HepG2 (cell line): ENCODE results near the gene PDE3A. TPM values are rescaled to one million over a fixed set of nuclear protein-coding genes. Genes with fewer than 3 reads are reported as not detected.

ENCODE experiments used
- ATAC-seq: fragments of 200-7000 bp; cut with Tn5 transposase; 3 replicates; pipeline ENCODE4 v1.9.1; 2020; ENCODE audit warnings: mild to moderate bottlenecking, moderate library complexity
- BruUV-seq: library from RNA; stranded (reverse); fragments of 400-500 nt; replicated peaks from 2 replicates; lab custom pipeline; 2021; lab: Mats Ljungman, UMichigan
- CTCF ChIA-PET: fragments of 300-600 bp; formaldehyde crosslinking; extraction: SDS; loops from one replicate; lab custom pipeline; 2021; ENCODE audit warnings: low total read pairs, inconsistent platforms, low intra/inter-chr PET ratio; lab: Yijun Ruan, JAX
- POLR2A ChIA-PET: fragments of 350-600 bp; sonication (Branson Sonifier 250); formaldehyde crosslinking; loops from one replicate; lab custom pipeline; 2020; ENCODE audit warnings: antibody characterized with exemption, inconsistent platforms; lab: Yijun Ruan, JAX
- DNase-seq: peaks from one replicate; pipeline ENCODE4 v3.0.0-alpha.2; 2015; ENCODE audit warnings: low spot score
- FAIRE-seq: peaks from 3 replicates; lab custom pipeline; 2011; peaks lifted over from hg19 to GRCh38; lab: Jason Lieb, UNC
- H2AFZ ChIP-seq: one replicate; pipeline ENCODE4 v1.6.1; 2011; ENCODE audit warnings: low read length, inconsistent platforms
- H3K27ac ChIP-seq: fragments of 300-600 bp; 3 replicates; pipeline ENCODE4 v1.8.0; 2011; ENCODE audit warnings: mixed run types, mild to moderate bottlenecking, mixed read lengths, low read length, inconsistent platforms; ENCODE audit not compliant: insufficient read depth; ENCODE audit errors: extremely low read length
- H3K27me3 ChIP-seq, 2 experiments: fragments of 200-600 bp in 1 of 2; 2 replicates in 1 of 2; 3 replicates in 1 of 2; pipeline versions ENCODE4 v1.6.0 to v1.8.0; 2011; ENCODE audit warnings: low read length in 2 of 2, mild to moderate bottlenecking in 2 of 2, moderate library complexity in 2 of 2, inconsistent platforms in 1 of 2; ENCODE audit not compliant: insufficient read depth in 2 of 2, control insufficient read depth in 1 of 2
- H3K36me3 ChIP-seq, 2 experiments: fragments of 200-600 bp in 1 of 2; replicated peaks in 1 of 2; 2 replicates in 1 of 2; 3 replicates in 1 of 2; pipeline versions ENCODE4 v1.5.1 to v1.8.0; 2011; ENCODE audit warnings: low read length in 2 of 2, inconsistent platforms in 1 of 2; ENCODE audit not compliant: insufficient read depth in 2 of 2, control insufficient read depth in 1 of 2
- H3K4me1 ChIP-seq: 2 replicates; pipeline ENCODE4 v1.5.1; 2012; ENCODE audit warnings: low read length, inconsistent platforms; ENCODE audit not compliant: insufficient read depth
- H3K4me2 ChIP-seq: 2 replicates; pipeline ENCODE4 v1.6.0; 2011; ENCODE audit warnings: low read depth, low read length, inconsistent platforms
- H3K4me3 ChIP-seq, 3 experiments: fragments of 200-600 bp in 1 of 3; sonication (generic), shearing (Covaris generic) in 1 of 3; replicated peaks in 1 of 3; 2 replicates each; pipeline ENCODE4 v1.5.1; 2011 to 2016; ENCODE audit warnings: low read length in 3 of 3, inconsistent platforms in 2 of 3, low read depth in 2 of 3, mild to moderate bottlenecking in 2 of 3, control low read depth in 1 of 3, mixed read lengths in 1 of 3; ENCODE audit not compliant: insufficient read depth in 1 of 3
- H3K79me2 ChIP-seq: one replicate; pipeline ENCODE4 v1.6.1; 2011; ENCODE audit warnings: low read length, inconsistent platforms; ENCODE audit not compliant: insufficient read depth
- H3K9ac ChIP-seq: 2 replicates; pipeline ENCODE4 v1.6.0; 2011; ENCODE audit warnings: mild to moderate bottlenecking, low read depth, low read length, inconsistent platforms; ENCODE audit not compliant: insufficient read depth
- H3K9me3 ChIP-seq: 2 replicates; pipeline ENCODE4 v1.5.1; 2012; ENCODE audit warnings: mild to moderate bottlenecking, low read length
- H4K20me1 ChIP-seq: 2 replicates; pipeline ENCODE4 v1.6.0; 2011; ENCODE audit warnings: inconsistent platforms, mild to moderate bottlenecking, low read length, moderate library complexity; ENCODE audit not compliant: insufficient read depth
- ATF6 ChIP-seq: sonication (generic); formaldehyde crosslinking; conservative IDR thresholded peaks from 2 replicates; pipeline ENCODE4 v1.4.0; 2020; ENCODE audit warnings: missing genetic modification reagents
- CREBL2 ChIP-seq: sonication (generic); formaldehyde crosslinking; IDR thresholded peaks from 2 replicates; pipeline ENCODE4 v1.8.1; 2023; ENCODE audit warnings: missing genetic modification reagents, mild to moderate bottlenecking, borderline replicate concordance
- HMG20B ChIP-seq: conservative IDR thresholded peaks from 2 replicates; pipeline ENCODE4 v1.6.1; 2016; ENCODE audit warnings: missing genetic modification reagents, missing compliant biosample characterization
- HMGXB4 ChIP-seq, 2 experiments: sonication (generic) in 1 of 2; formaldehyde crosslinking in 1 of 2; IDR thresholded peaks; 2 replicates each; pipeline versions ENCODE4 v1.4.0 to v1.6.1; 2018 to 2020; ENCODE audit warnings: missing genetic modification reagents in 2 of 2, borderline replicate concordance in 1 of 2, low read depth in 1 of 2, mild to moderate bottlenecking in 1 of 2, missing biosample characterization in 1 of 2
- HNRNPL ChIP-seq: fragments of 200-400 bp; formaldehyde crosslinking; IDR thresholded peaks from 2 replicates; pipeline ENCODE4 v1.6.1; 2017; ENCODE audit warnings: mild to moderate bottlenecking, low read depth, low read length
- MAF1 ChIP-seq: sonication (generic); formaldehyde crosslinking; IDR thresholded peaks from 2 replicates; pipeline ENCODE4 v1.5.0; 2020; ENCODE audit warnings: missing genetic modification reagents, borderline replicate concordance
- MYC ChIP-seq: sonication (generic); formaldehyde crosslinking; IDR thresholded peaks from 2 replicates; pipeline ENCODE4 v1.9.0; 2021; ENCODE audit warnings: missing genetic modification reagents, borderline replicate concordance
- NAIF1 ChIP-seq: sonication (generic); formaldehyde crosslinking; IDR thresholded peaks from 2 replicates; pipeline ENCODE4 v1.5.0; 2020; ENCODE audit warnings: mild to moderate bottlenecking, missing genetic modification reagents, borderline replicate concordance
- TFDP1 ChIP-seq: IDR thresholded peaks from 2 replicates; pipeline ENCODE4 v1.6.1; 2016; ENCODE audit warnings: missing compliant biosample characterization, missing genetic modification reagents, borderline replicate concordance
- XRCC5 ChIP-seq: fragments of 200-400 bp; formaldehyde crosslinking; optimal IDR thresholded peaks from 2 replicates; pipeline ENCODE3; 2017; ENCODE audit warnings: mild to moderate bottlenecking, low read length
- ZNF232 ChIP-seq: sonication (generic); formaldehyde crosslinking; IDR thresholded peaks from 2 replicates; pipeline ENCODE4 v1.4.0; 2020; ENCODE audit warnings: missing genetic modification reagents, borderline replicate concordance
- ZNF720 ChIP-seq: sonication (generic); formaldehyde crosslinking; IDR thresholded peaks from 2 replicates; pipeline ENCODE4 v1.4.0; 2020; ENCODE audit warnings: missing genetic modification reagents
- ZNF788 ChIP-seq: sonication (generic); formaldehyde crosslinking; IDR thresholded peaks from 2 replicates; pipeline ENCODE4 v1.5.0; 2020; ENCODE audit warnings: mild to moderate bottlenecking, missing genetic modification reagents, borderline replicate concordance
- ZNF839 ChIP-seq: sonication (generic); formaldehyde crosslinking; IDR thresholded peaks from 2 replicates; pipeline ENCODE4 v1.4.0; 2020; ENCODE audit warnings: missing genetic modification reagents, mild to moderate bottlenecking, borderline replicate concordance
- WGBS: methylation state at CpG from one replicate; pipeline ENCODE4 v1.1.6; 2017; ENCODE audit warnings: low lambda C conversion rate; 5-methylcytosine and 5-hydroxymethylcytosine counted together
- in situ Hi-C: cut with HindIII; loops from 2 replicates; pipeline ENCODE4 v1.10.0; 2017; ENCODE audit warnings: low pct_unique_long_range_greater_than_20kb; ENCODE audit not compliant: extremely low pct_ligation_motif_present
- intact Hi-C: fragments of 100-400 bp; cut with micrococcal nuclease; formaldehyde crosslinking; loops from one replicate; pipeline ENCODE4 v1.10.0; 2022; ENCODE audit not compliant: unreplicated experiment
- polyA plus RNA-seq, 8 experiments: library from polyadenylated mRNA; depleted of rRNA in 3 of 8; stranded (reverse) in 7 of 8; unstranded in 1 of 8; fragments of >200 nt; fragmentation: Illumina TruSeq in 4 of 8; extraction: Trizol in 4 of 8; gene quantifications; 2 replicates each; pipeline versions ENCODE4 v1.2.1 to v1.2.3, GENCODE V29; 2011 to 2016; ENCODE audit warnings: low read depth in 4 of 8, missing spikeins in 1 of 8, mixed read lengths in 1 of 8; ENCODE audit not compliant: insufficient read depth in 1 of 8
- total RNA-seq, 5 experiments: library from RNA; depleted of rRNA; stranded (reverse); fragments of >200 nt; fragmentation: Illumina TruSeq; extraction: Trizol; gene quantifications; 2 replicates each; pipeline ENCODE4 v1.2.3, GENCODE V29; 2016; ENCODE audit warnings: low read depth in 1 of 5

PDE3A gene
- total and polyA plus RNA-seq, 2 of the 13 experiments (the other 11 are each of a cell fraction or from before 2014, with no cell fraction given) = 0.77 to 1.5 TPM

GRCh38 chr12:20445687-20446086 lies 77.3 kb downstream of the PDE3A start:
- intact Hi-C loops = no loop called here
- WGBS = 13% methylated on average over 4 of the region's 4 CpGs
- DNase-seq (no peak), ATAC-seq (no peak), FAIRE-seq (no peak)
- Histone ChIP-seq H3K27me3 (no peaks in the 10 kb centered on the region), H2AFZ (no peak overlapping the region), H3K9me3 (no peaks in the 10 kb centered on the region), H3K4me1 (no peaks in the 10 kb centered on the region), H3K4me2 (no peak overlapping the region), H3K9ac (no peak overlapping the region), H3K4me3 (no peak overlapping the region), H3K36me3 (no peaks in the 10 kb centered on the region), H3K79me2 (no peaks in the 10 kb centered on the region), H3K27ac (no peak overlapping the region), H4K20me1 (no peaks in the 10 kb centered on the region)
- in situ Hi-C loops = no loop called here
- no peak for TF ChIP-seq HNRNPL
- TF ChIP-seq ZNF788 (CRISPR knock-in tag) = no peak
- no peak for TF ChIP-seq TFDP1 (CRISPR knock-in tag)
- no peak for TF ChIP-seq CREBL2 (CRISPR knock-in tag)
- no peak for TF ChIP-seq MAF1 (CRISPR knock-in tag)
- ChIA-PET POLR2A (no interaction called here), CTCF (no interaction called here)
- BruUV-seq = no TSS peak

- Histone ChIP-seq H4K20me1 (no peaks in the 10 kb centered on the region), H3K4me1 (no peaks in the 10 kb centered on the region), H3K79me2 (no peaks in the 10 kb centered on the region), H3K4me2 (no peak overlapping the region), H3K27ac (no peak overlapping the region), H3K9ac (no peak overlapping the region), H3K36me3 (no peaks in the 10 kb centered on the region), H3K27me3 (no peaks in the 10 kb centered on the region), H2AFZ (no peak overlapping the region), H3K9me3 (no peaks in the 10 kb centered on the region), H3K4me3 (no peak overlapping the region)
- ChIA-PET CTCF (no interaction called here), POLR2A (no interaction called here)
- BruUV-seq = no TSS peak
- ATAC-seq (no peak), FAIRE-seq (no peak), DNase-seq (no peak)
- WGBS = 9% methylated on average over 3 of the region's 3 CpGs
- intact Hi-C loops = no loop called here
- in situ Hi-C loops = no loop called here
- no peak for TF ChIP-seq ZNF720 (CRISPR knock-in tag)
- TF ChIP-seq XRCC5 = no peak
- TF ChIP-seq ZNF839 (CRISPR knock-in tag) = no peak
- no peak for TF ChIP-seq HMGXB4 (CRISPR knock-in tag; IDR thresholded peaks at IDR 0.05; ENCODE audit: borderline replicate concordance in 1 of 2, low read depth in 1 of 2)
- no peak for TF ChIP-seq ZNF232 (CRISPR knock-in tag)
- no peak for TF ChIP-seq MYC (CRISPR knock-in tag)
- no peak for TF ChIP-seq ATF6
- TF ChIP-seq NAIF1 (CRISPR knock-in tag) = no peak
- no peak for TF ChIP-seq HMG20B (CRISPR knock-in tag)
These were observed 78.5 kb downstream of the PDE3A start for GRCh38 chr12:20446836-20447235.
